Upper lobe of left lung (tissue), 4 donors: ENCODE measurements around the gene PCSK5.

Experiments
- EP300 ChIP-seq, 4 donors: sonication (generic); formaldehyde crosslinking; IDR thresholded peaks; one replicate each; pipeline ENCODE4 v1.5.1; 2017; ENCODE audit warnings: antibody characterized with exemption in 4 of 4, control low read depth in 2 of 4
- POLR2A ChIP-seq, 4 donors: fragments of 450-650 bp; IDR thresholded peaks; one replicate each; pipeline ENCODE4 v1.5.1; 2016 to 2017; ENCODE audit warnings: antibody characterized with exemption in 4 of 4, mild to moderate bottlenecking in 2 of 4
- POLR2AphosphoS5 ChIP-seq, 2 donors: sonication (generic); formaldehyde crosslinking; IDR thresholded peaks; one replicate each; pipeline ENCODE4 v1.5.1; 2017; ENCODE audit warnings: antibody characterized with exemption in 2 of 2

- TF ChIP-seq POLR2A (IDR thresholded peaks at IDR 0.05) = no peak
- TF ChIP-seq EP300 (IDR thresholded peaks at IDR 0.05) = no peak
- TF ChIP-seq POLR2AphosphoS5 (IDR thresholded peaks at IDR 0.05) = no peak
Measured at GRCh38 chr9:76150013-76150412, 259.5 kb downstream of the PCSK5 start.
